Muscle of leg (tissue), 9 donors: ENCODE data around the gene ABCG1. TPM values are rescaled to one million over a fixed set of nuclear protein-coding genes. Genes with fewer than 3 reads are reported as not detected.

ENCODE experiments used
- polyA plus RNA-seq, 8 donors: library from polyadenylated mRNA; unstranded; fragments of 120-200 nt; gene quantifications; one replicate each; pipeline versions ENCODE4 v1.2.1 to v1.2.3, GENCODE V29; 2013; ENCODE audit warnings: inconsistent platforms in 1 of 8, low replicate concordance in 1 of 8; ENCODE audit not compliant: insufficient read length in 8 of 8, insufficient read depth in 1 of 8
- total RNA-seq: library from RNA; stranded (reverse); fragments of 120-200 nt; gene quantifications from one replicate; pipeline ENCODE4 v1.2.4, GENCODE V29; 2013

The ABCG1 gene
- total and polyA plus RNA-seq, 9 donors, result 4.9 to 9.1 (median 8.1) TPM

Other genes with a start within 250 kb of the ABCG1 start
- gene ZBTB21, start 208.8 kb upstream of the ABCG1 start, total RNA-seq, result 3.5 TPM
- 1 to 10 TPM; 3.7 to 8.4 (median 5.1) TPM for gene ZBTB21, start 208.8 kb upstream of the ABCG1 start, polyA plus RNA-seq
- gene UMODL1, start 147.8 kb upstream of the ABCG1 start, total RNA-seq, result 0.04 TPM
- gene UMODL1, start 147.8 kb upstream of the ABCG1 start, polyA plus RNA-seq, result under 1 TPM in 2 of 8 donors, not detected in 6; 0.03 to 0.20 TPM
- gene TFF3, start 96.3 kb downstream of the ABCG1 start, total RNA-seq, result 3.1 TPM
- 10 to 100 TPM in 1 of 8 donors, 1 to 10 TPM in 7; 1.1 to 17.0 (median 2.5) TPM for gene TFF3, start 96.3 kb downstream of the ABCG1 start, polyA plus RNA-seq
- gene TFF2, start 131.9 kb downstream of the ABCG1 start, total RNA-seq, result not detected
- gene TFF2, start 131.9 kb downstream of the ABCG1 start, polyA plus RNA-seq, result under 1 TPM in 2 of 8 donors, not detected in 6; 0.26 to 0.49 TPM
- gene TFF1, start 147.4 kb downstream of the ABCG1 start, total RNA-seq, result not detected
- 1 to 10 TPM in 1 of 8 donors, under 1 TPM in 1, not detected in 6; 0.54 to 1.3 TPM for gene TFF1, start 147.4 kb downstream of the ABCG1 start, polyA plus RNA-seq
- not detected for gene TMPRSS3, start 176.9 kb downstream of the ABCG1 start, total RNA-seq
- under 1 TPM in 4 of 8 donors, not detected in 4; 0.13 to 0.32 (median 0.17) TPM for gene TMPRSS3, start 176.9 kb downstream of the ABCG1 start, polyA plus RNA-seq
- gene UBASH3A, start 184.8 kb downstream of the ABCG1 start, total RNA-seq, result 0.04 TPM
- gene UBASH3A, start 184.8 kb downstream of the ABCG1 start, polyA plus RNA-seq, result under 1 TPM in 3 of 8 donors, not detected in 5; 0.06 to 0.09 (median 0.09) TPM